GM19324 (cell line): Measurements from ENCODE around the gene UNK.

Source experiments
- ATAC-seq: cut with Tn5 transposase; IDR thresholded peaks from one replicate; pipeline ENCODE4 v1.9.1; 2021; ENCODE audit warnings: mild to moderate bottlenecking, moderate library complexity; ENCODE audit not compliant: unreplicated experiment, low FRiP score

UNK gene

DNA sequence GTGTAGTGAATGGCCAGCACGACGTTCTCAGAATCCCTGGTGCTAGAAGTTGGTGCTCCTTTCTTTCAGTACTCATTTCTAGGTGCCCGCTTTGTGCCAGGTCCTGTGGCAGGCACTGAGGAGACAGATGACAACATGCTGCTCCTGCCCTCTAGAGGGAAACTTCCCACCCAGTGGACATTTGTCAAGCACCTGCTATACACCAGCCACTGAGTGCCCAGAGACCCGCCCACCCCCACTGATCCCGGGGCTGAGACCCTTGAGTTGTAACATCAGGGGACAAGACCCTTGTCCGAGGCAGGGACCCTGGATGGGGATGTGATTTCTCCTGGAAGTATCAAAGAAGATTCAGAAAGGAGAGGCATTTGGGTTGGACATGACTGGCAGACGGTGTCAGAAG lies 34.5 kb downstream of the UNK start:
- no peak for ATAC-seq

DNA sequence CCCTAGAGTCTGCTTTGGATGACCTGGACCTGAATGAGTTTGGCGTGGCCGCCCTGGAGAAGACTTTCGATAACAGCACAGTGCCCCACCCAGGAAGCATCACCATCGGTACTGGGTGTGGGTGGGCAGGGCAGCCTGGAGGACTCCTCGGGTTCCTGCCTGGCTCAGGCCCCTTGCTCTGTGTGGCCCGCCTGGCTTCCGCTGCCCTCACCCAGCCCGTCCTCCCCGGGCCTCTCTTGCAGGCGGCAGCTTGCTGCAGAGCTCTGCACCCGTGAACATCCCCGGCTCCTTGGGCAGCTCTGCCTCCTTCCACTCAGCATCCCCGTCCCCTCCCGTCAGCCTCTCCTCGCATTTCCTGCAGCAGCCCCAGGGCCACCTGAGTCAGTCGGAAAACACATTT lies 35.1 kb downstream of the UNK start:
- no peak for ATAC-seq

DNA sequence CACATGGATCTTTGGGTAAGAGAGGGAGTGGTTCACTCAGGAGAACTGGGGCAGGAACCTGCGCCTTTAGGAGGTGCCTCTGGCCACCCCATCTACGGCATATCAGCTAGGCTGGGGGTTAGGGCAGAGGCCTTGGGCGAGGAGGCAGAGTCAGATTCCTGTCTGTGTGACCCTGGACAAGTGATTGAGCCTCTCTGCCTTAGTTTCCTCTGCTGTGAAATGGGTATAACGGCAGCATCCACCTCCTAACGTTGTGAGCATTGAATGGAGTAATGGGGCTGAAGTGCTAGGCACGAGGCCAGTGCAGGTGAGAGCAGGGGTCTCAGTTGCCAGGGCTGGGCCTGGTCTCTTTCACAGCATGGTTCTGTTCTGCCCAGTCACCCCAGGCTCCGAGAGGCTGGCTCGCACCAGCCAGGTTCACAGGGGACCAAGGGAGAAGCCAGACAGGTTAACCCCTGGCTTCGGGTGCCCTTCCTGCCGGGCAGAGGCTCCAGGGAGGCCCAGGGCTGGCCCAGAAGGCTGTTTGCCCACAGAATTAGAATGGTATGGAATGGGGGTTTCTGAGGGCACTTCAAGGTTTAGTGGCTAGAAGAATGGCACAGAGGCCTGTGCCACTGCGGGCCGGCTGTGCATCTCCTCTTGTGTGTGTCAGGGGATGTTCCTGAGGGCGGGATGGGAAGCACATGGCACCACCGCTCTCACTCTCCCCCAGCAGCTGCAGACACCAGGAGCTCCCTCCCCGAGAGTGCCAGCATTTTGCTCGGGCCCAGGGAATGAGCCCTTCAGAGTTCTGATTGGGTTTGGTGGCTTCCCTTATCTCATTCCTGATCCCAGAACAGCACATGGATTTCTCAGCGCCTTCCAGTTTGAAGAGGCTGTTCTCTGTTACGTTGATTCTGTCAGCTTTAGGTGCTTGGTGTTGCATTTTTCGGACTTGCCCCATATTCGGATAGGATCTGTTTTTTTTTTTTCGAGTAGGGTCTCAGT lies 35.8 kb downstream of the UNK start:
- ATAC-seq: no peak

DNA sequence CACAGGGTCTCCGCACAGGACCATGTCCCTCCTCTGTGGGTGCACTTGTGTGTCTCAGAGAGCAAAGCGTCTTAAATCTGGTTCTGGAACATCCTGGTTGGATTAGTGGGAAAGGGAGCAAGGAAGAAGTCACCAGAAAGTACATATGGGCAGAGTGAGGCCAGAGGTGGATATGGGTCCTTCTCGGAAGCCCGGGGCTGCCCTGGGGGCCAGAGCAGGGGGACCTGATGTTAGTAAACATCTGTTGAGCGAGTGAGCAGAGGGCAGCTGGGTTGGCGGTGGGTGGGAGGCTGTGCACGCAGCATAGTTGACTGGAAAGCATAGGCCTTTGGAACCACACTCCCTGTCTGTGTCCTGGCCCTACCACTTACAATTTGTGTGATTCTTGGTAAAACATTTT lies 36.9 kb downstream of the UNK start:
- no peak for ATAC-seq

DNA sequence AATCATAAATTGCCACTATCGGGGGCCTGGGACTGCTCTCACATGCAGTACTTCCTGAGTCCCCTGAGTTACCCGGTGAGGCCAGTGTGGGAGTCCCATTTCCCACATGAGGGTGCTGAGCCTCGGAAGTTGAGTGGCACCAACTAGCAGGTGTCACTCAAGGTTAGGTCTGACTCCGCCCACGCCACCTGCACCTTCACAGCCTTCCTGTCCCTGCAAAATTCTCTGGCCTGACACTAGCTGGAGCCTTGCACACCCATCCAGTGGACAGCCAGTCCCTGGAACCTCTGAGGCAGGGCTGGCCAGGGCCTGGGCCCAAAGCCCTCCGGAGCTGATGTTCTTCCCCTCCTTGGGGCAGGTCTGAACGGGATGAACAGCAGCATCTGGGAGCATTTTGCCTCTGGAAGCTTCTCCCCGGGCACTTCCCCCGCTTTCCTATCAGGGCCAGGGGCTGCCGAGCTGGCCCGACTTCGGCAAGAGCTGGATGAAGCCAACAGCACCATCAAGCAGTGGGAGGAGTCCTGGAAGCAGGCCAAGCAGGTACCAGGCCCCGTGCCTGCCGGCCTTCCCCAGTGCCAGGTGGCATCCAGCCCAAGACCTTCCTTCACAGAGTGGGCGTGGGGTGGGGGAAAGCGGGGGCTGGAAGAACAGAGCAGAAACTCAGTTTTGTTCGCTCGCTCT lies 37.7 kb downstream of the UNK start:
- ATAC-seq: no peak

DNA sequence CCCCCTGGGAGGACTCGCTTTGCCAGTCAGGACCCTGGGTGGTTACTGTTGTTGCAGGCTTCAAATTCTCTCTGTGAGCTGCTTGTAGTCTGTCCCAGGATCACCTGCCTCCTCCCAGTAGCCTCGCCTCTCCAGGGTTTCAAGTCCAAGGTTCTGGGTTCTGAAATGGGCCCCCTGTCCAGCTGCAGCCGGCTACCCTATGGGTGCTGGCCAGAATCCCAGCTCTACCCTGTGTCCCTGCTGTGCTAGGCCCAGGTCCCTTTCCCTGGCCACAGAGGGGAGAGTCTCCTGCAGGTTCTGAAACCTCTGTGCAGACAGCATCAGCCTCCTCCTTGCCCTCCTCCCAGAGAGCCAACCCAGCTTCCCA lies 38.2 kb downstream of the UNK start:
- no peak for ATAC-seq

DNA sequence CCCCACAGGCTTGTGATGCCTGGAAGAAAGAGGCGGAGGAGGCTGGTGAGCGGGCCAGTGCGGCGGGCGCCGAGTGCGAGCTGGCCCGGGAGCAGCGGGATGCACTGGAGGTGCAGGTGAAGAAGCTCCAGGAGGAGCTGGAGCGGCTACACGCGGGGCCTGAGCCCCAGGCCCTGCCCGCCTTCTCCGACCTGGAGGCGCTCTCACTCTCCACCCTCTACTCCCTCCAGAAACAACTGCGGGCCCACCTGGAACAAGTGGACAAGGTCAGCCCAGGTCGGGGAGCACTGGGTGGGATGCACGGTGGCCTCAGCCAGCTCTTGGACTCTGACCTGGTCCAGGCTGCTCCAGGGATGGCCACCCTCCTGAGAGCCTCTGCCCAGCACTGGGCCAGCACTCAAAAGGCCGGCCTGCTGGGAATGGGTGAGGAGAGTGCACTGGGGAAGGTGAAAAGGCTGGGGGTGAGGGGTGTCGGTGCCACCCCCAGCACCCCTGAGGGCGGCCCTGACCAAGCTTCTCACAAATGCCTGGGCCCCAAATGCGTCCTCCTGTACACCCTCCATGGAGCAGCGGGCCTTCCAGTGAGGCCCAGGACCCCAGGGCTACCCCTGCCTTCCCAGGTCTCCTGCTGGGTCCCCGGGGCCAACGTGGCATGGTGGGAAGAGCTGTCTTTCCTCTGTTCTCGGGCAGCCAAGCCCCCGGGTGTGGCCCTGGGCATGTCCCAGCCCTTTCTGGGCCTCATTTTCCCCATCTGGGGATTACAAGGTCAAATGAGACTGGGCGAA lies 38.8 kb downstream of the UNK start:
- no peak for ATAC-seq

DNA sequence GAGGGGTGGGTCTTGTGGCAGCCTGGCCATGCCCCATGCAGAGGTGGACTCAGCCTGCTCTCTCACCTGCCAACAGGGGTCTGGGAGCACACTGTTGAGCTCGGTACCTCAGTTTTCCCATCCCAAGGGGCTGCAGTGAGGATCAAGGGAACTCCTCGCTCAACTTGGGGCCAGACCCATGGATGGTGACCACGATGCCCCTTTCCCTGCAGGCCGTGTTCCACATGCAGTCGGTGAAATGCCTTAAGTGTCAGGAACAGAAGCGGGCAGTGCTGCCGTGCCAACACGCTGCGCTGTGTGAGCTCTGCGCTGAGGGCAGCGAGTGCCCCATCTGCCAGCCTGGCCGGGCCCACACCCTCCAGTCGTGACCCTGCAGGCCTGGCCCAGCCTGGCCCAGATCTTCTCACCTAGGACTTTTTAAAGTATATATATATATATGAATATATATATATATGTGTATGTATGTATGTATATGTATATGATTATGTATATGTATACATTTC lies 39.5 kb downstream of the UNK start:
- no peak for ATAC-seq

DNA sequence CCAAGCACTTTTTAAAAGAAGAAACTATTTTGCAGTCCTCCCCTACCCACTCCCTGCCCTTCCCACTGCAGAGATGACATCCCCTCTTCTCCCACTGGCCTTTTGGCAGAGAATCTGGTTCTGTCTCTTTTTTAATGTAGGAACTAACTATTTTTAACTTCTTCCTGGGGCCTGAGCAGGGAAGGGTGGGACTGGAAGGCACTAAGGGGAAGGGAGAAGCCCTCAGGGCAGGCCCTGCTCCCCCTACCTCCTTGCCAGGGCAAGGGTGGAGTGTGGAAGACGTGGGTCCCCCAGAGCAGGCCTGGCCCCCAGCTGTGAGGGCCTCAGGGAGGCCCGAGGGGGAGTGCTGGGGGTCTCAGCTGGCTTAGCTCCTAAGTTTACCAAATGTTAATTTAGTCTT lies 40.1 kb downstream of the UNK start:
- ATAC-seq: no peak

DNA sequence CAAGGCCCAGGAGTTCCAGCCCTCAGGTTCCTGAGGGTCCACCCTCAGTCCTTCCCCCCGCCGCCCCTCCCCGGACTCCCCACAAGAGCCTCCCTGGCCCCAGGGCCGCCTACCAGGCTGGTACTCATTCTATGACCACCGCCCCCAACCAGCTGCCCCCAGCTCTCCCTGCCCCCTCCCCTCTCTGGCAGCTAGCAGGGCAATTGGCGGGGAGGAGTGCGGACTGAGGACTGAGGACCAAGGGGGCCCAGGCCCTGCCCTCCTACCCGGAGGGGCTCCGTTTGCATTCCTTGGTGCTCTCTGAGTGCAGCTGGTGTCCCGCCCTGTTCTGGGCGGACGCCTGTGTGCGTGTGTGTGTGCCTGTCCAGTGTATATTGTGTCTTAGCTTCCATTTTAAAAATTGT lies 40.5 kb downstream of the UNK start:
- no peak for ATAC-seq

DNA sequence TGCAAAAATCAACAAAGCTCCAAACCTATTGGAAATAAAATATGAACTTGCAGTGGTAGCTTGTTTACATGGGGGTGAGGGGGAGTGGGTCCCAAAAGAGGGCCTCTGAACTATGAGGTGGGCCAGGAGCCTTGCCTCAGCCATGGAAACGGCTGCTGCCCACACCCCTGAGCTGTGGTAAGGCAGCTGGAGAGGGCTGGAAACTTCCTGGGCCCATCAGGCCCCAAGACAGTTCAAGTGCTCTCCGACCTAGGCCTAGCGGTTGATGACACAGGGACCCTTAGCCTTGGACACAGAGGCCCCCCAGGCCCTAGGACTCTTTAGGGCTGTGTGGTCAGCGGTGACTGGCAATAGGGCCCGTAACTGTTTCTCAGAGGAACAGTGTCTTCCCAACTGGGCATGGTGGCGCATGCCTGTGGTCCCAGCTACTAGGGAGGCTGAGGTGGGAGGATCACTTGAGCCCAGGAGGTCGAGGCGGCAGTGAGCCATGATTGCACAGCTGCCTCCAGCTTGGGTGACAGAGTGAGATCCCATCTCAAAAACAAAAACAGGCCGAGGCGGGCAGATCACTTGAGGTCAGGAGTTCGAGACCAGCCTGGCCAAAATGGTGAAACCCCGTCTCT lies 41.3 kb downstream of the UNK start:
- no peak for ATAC-seq

DNA sequence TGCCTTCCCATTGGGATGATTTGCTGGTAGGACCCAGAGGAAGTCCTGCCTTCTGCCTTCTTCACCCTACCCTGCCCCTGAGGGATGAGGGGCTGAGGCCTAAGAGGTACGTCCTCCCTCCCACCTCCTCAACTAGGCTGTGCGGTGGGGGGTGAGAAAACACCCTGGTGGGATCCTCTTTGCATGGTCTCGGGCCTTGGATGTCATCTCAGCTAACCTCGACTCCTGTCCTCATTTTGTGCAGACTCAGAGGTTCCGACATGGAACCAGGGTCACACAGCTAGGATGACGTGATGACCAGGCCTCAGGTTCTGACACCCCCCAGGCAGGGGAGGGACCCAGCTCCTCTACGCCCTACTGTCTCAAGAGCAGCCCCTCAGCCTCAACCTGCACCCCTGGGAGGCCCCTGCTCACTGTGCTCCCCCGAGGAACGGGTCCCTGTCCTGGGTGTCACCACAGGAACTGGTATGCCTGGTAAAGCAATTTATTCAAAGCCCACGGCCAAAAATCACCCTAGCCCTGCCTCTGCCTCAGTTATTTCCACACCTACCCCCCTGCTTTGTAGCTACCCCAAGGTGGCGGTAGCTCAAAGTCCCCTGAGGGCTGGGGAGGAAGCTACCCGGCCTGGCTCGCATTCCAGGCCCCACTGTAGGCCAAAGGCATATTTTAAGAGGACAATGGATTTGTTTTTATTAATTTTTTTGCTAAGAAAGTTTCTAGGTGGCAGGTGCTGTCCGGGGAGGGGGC lies 42.1 kb downstream of the UNK start:
- ATAC-seq: no peak

DNA sequence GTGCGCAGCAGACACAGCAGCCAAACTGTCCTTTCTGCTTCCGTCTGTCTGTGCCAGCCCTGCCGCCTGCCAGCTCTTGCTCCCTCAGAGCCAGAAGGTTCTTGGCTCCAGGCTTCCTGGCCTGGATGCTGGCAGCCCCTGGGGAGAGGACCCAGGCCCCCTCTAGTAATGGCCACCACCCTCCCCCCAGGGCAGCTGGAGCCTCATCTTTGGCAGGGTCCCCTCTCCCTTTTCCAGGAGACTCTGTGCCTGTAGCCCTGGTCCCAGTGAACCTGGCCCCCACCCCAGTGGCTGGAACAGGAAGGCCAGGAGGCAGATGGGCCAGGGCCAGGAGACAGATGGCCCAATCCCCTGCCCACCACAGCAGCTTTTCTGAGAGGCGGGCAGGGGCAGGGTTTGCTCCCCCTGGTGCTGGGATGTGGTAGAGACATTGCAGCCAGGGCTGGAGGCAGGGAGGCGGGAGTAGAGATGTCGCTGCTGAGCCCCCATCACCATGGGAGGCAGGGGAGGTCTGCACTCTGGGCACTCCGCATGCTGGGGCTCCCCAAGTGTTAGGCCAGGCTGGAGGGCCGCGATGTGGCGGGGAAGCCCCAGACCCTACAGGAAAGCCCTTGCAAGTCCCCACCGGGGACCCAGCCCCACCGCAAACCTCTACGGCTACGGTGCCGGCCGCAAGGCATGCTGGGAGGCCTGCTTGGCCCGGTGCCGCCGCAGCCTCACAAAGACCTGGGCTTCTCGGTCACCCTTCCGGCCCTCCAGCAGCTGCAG lies 42.9 kb downstream of the UNK start:
- no peak for ATAC-seq

DNA sequence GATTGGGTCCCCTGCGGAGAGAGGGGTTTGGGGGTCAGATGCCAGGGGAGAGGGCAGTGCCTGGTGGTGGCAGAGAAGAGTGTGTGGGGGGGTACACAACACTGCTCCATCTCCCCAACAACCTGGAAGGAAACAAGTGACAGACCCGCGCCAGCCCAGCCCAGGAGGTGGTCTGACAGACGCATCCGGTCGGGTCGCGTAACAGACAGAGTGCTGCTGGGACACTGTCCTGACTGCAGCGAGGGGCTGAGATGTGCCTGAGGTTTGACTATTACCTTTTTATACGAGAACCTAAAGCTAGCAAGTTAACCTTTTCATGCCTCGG lies 43.4 kb downstream of the UNK start:
- no peak for ATAC-seq

DNA sequence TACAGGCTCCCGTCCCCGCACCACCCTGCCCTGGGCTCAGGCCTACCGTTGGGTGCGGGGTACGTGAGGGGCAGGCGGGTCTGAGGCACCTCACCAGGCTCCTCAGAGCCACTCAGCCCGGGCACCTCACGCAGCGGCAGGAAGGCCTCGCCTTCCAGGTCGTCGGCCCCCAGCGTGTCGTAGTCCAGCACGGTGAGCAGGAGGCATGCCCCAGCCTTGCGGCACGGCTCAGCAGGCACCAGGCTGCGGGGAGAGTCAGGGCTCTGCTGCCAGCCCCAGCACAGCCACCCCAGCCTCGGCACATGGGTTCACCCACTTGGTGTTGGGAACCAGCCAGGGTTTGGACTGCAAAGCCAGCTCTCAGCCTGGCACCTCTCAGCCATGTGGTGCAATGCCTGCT lies 44.1 kb downstream of the UNK start:
- ATAC-seq: no peak

DNA sequence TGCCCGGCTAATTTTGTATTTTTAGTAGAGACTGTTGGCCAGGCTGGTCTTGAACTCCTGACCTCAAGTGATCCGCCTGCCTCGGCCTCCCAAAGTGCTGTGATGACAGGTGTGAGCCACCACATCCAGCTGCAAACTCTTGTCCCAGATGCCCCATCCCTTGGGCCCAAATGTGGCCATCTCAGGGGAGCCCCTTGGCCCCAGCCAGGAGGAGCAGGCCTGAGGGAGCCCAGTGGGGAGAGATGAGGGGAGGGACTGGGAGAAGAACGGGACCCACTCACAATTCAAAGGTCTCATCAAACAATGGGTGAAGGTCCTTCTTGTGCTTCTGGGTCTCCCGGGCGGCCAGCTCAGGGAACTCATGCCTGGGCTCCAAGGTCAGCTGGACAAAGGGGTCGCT lies 45.1 kb downstream of the UNK start:
- no peak for ATAC-seq

DNA sequence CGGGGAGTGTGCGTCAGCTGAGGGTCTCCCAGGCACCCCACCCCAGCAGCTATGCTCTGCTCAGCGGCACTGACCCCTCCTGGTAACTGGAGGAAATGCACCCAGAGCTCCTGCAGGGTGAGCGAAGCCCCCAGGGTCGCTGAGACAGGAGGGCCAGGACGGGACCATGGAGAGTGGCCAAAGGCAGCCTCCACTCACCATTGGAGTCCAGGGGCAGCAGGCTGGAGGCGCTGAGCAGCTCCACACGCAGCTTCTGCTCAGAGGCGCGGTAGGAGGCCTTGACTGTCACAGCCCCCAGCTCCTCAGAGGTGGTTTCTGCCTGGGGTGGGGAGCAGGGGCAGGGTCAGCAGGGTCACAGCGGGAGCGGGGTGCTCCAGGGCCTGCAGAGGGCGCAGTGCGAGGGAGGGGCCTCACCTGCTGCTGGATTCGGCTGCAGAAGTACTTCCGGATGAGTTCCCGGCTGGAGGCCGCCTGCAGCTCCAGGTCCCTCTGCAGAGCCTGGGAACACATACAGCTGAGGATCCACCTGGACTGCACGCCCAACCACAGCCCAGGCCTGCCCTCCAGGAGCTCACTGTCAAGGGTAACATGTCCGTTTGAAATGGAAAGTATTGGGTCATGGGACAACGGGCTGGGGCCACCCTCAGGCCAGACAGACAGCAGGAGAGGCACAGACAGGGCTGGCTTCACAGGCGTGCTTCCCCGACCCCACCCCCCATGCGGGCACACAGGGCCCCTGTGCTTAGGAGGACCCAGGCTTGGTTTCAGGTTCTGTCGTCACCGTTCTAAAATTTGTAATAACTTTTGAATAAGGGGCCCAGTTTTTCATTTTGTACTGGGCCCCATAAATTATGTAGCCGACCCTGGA lies 45.8 kb downstream of the UNK start:
- no peak for ATAC-seq

DNA sequence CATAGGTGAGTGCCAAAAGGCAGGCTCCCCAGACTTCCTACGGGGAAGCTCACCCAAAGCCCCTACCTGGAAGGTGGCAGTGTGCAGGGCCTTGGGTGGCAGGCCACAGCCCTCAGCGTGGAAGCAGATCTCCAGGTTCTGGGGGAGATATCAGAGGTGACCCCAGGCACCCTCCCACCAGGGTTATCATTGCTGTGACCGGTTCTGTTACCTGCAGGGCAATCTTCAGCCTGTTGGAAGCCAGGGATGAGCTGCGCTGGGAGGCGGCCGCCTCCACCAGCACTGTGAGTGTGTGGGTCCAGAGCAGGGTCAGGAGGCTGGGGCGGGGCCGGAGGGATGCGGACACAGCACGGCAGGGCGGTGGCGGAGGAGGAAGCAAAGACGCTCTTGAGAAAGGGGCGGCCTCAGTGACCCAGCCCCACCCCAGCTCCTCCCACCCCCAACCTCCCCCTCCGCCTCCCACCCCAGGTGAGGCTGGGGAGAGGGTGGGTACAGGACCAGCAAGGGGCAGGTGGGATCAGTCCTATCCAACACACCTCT lies 46.5 kb downstream of the UNK start:
- no peak for ATAC-seq
